ENCODE results near the gene THAP4.

- TF ChIP-seq CTCF (IDR thresholded peaks at IDR 0.05 in 2 of 3, conservative IDR thresholded peaks at IDR 0.05 in 1 of 3; ENCODE audit: borderline replicate concordance in 1 of 3, insufficient read depth in 1 of 3, low read depth in 2 of 3, low read length in 2 of 3), result no peak
- no peak for TF ChIP-seq EZH2phosphoT487 (IDR thresholded peaks at IDR 0.05; ENCODE audit: borderline replicate concordance)
- no peak for TF ChIP-seq POLR2A (IDR thresholded peaks at IDR 0.05; ENCODE audit: borderline replicate concordance, extremely low read depth, insufficient read depth, insufficient read length)
- TF ChIP-seq MAX (IDR thresholded peaks at IDR 0.05), result no peak
- no peak for TF ChIP-seq RAD21 (IDR thresholded peaks at IDR 0.05; ENCODE audit: low read depth)
- no peak for TF ChIP-seq SIN3A (IDR thresholded peaks at IDR 0.05; ENCODE audit: low read depth)
- no peak for TF ChIP-seq EZH2 (IDR thresholded peaks at IDR 0.05)
- no peak for TF ChIP-seq REST (IDR thresholded peaks at IDR 0.05; ENCODE audit: low read depth)
- no peak for TF ChIP-seq ZNF274 (IDR thresholded peaks at IDR 0.05; ENCODE audit: low read depth, low read length)
- peak; percentile 60 for TF ChIP-seq POLR2AphosphoS5 (IDR thresholded peaks at IDR 0.05; ENCODE audit: low read depth, low read length)
- TF ChIP-seq SP1 (IDR thresholded peaks at IDR 0.05; ENCODE audit: low read depth), result no peak
- no peak for TF ChIP-seq FOSL1 (IDR thresholded peaks at IDR 0.05; ENCODE audit: low read depth)
- TF ChIP-seq TCF7L2 (IDR thresholded peaks at IDR 0.05; ENCODE audit: borderline replicate concordance, extremely low read depth, insufficient read depth, insufficient read length), result no peak
- TF ChIP-seq ZBTB33 (IDR thresholded peaks at IDR 0.05; ENCODE audit: extremely low read depth, insufficient replicate concordance, low read length), result no peak
Observed at GRCh38 chr2:241559323-241560161, 77.4 kb downstream of the THAP4 start.

All from HCT116 (cell line).